Lower lobe of right lung (tissue), 2 donors: ENCODE results near the gene ITM2C. TPM values are rescaled to one million over a fixed set of nuclear protein-coding genes. Genes with fewer than 3 reads are reported as not detected.

ENCODE experiments used
- ATAC-seq, 2 donors: fragments of 200-7000 bp; cut with Tn5 transposase; one replicate each; pipeline ENCODE4 v1.9.1; 2020 to 2022; ENCODE audit warnings: mild to moderate bottlenecking in 2 of 2, moderate library complexity in 2 of 2
- DNase-seq: peaks from one replicate; pipeline ENCODE4 v3.0.0-alpha.2; 2020
- H3K27ac ChIP-seq: fragments of 200-600 bp; one replicate; pipeline ENCODE4 v1.8.0; 2022
- H3K27me3 ChIP-seq: fragments of 200-600 bp; one replicate; pipeline ENCODE4 v1.8.0; 2022; ENCODE audit warnings: low read depth
- H3K36me3 ChIP-seq: fragments of 200-600 bp; one replicate; pipeline ENCODE4 v1.8.0; 2022; ENCODE audit warnings: mild to moderate bottlenecking
- H3K4me1 ChIP-seq: fragments of 200-600 bp; one replicate; pipeline ENCODE4 v1.8.0; 2022
- H3K4me3 ChIP-seq: fragments of 200-600 bp; one replicate; pipeline ENCODE4 v1.8.0; 2022; ENCODE audit warnings: mild to moderate bottlenecking
- H3K9me3 ChIP-seq: fragments of 200-600 bp; one replicate; pipeline ENCODE4 v1.8.0; 2022
- intact Hi-C: fragments of 100-400 bp; cut with DNase I; formaldehyde crosslinking; loops from one replicate; pipeline ENCODE4 v1.11.0; 2022
- long read RNA-seq: library from polyadenylated mRNA; unstranded; transcript quantifications from one replicate; pipeline ENCODE4 v2.0.0, GENCODE V29; 2021
- total RNA-seq: library from RNA; stranded (reverse); fragmentation: NEBNext Ultra II Directional; extraction: Animal tissue kit (Norgen Biotek cat#: 25700); gene quantifications from one replicate; pipeline ENCODE4 v1.2.1, GENCODE V29; 2021
- TF ChIP-seq, protein P1 (sequence below): fragments of 200-600 bp; IDR thresholded peaks from one replicate; pipeline ENCODE4 v1.8.0; 2022; ENCODE audit warnings: antibody characterized with exemption, mild to moderate bottlenecking
- donor health status: DM: no; HTN: yes; CAD: no; lungs with severe emphysema.

Gene ITM2C
- total RNA-seq: 27.6 TPM
- long read RNA-seq, transcript ITM2C-202 (6 exons, 2,078 nt): major isoform, 68 of 104 reads
- long read RNA-seq, partial matches to known transcripts: 17 of 104 reads
- long read RNA-seq, other reads (novel, unspliced or antisense): 12 of 104 reads

DNA sequence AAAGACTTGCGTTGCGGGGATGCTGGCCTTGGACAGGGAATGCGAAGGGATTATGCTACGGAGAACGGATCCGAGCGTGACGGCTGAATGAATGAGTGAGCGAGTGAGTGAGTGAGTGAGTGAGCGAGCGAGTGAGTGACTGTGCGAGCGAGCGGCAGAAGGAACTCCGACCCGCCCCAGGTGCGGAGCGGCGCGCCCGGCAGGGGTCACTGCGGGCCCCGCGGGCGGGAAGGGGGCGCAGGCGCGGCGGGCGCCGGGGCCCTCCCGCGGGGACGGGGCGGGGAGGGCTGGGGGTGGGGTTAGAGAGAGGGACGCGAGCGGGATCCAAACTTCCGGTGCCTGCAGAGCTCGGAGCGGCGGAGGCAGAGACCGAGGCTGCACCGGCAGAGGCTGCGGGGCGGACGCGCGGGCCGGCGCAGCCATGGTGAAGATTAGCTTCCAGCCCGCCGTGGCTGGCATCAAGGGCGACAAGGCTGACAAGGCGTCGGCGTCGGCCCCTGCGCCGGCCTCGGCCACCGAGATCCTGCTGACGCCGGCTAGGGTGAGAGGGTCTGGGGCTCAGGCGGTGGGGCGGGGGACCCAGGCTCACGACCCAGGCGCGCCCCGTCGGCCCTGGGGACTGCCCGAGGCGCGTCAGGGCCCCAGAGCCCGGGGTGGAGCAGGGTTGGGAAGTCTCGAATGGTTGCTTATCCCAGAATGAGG lies at the start of gene ITM2C:
TSS of gene ITM2C (plus strand) at position 338 of the 702 bp plus-strand sequence. CDS start at position 422, 84 bp downstream.
- Histone ChIP-seq H3K27me3 (peaks cover 32% of the 10 kb centered on the region), H3K4me1 (peaks cover 21% of the 10 kb centered on the region)
- intact Hi-C loops: no loop called here

GRCh38 chr2:230815088-230815487 lies 49.7 kb upstream of the ITM2C start:
- Histone ChIP-seq H3K36me3 (peaks cover 97% of the 10 kb centered on the region), H3K27me3 (no peaks in the 10 kb centered on the region), H3K9me3 (no peaks in the 10 kb centered on the region), H3K4me3 (no peak overlapping the region), H3K27ac (no peak overlapping the region), H3K4me1 (no peaks in the 10 kb centered on the region)
- intact Hi-C loops: no loop called here
- ATAC-seq (no peak), DNase-seq (no peak)
- TF ChIP-seq, protein P1, sequence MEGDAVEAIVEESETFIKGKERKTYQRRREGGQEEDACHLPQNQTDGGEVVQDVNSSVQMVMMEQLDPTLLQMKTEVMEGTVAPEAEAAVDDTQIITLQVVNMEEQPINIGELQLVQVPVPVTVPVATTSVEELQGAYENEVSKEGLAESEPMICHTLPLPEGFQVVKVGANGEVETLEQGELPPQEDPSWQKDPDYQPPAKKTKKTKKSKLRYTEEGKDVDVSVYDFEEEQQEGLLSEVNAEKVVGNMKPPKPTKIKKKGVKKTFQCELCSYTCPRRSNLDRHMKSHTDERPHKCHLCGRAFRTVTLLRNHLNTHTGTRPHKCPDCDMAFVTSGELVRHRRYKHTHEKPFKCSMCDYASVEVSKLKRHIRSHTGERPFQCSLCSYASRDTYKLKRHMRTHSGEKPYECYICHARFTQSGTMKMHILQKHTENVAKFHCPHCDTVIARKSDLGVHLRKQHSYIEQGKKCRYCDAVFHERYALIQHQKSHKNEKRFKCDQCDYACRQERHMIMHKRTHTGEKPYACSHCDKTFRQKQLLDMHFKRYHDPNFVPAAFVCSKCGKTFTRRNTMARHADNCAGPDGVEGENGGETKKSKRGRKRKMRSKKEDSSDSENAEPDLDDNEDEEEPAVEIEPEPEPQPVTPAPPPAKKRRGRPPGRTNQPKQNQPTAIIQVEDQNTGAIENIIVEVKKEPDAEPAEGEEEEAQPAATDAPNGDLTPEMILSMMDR: no peak

More for the DNA sequence above, at the start of gene ITM2C:
- ATAC-seq (peak; percentile 83 to 86), DNase-seq (peak; percentile 69)
- H3K36me3 ChIP-seq: no peaks in the 10 kb centered on the region
- TF ChIP-seq, protein P1: peak; percentile 29
- peak within 1 kb of the TSS; percentile 72 for H3K4me3 ChIP-seq
- H3K9me3 ChIP-seq: no peaks in the 10 kb centered on the region
- peak within 1 kb of the TSS; percentile 60 for H3K27ac ChIP-seq

GRCh38 chr2:230816735-230817134 lies 48.0 kb upstream of the ITM2C start:
- no peak overlapping the region for H3K4me3 ChIP-seq
- ATAC-seq (peak; percentile 19 to 36), DNase-seq (no peak)
- no peak overlapping the region for H3K27ac ChIP-seq
- H3K9me3 ChIP-seq: no peaks in the 10 kb centered on the region
- H3K36me3 ChIP-seq: peaks cover 94% of the 10 kb centered on the region
- TF ChIP-seq, protein P1: no peak
- intact Hi-C loops: no loop called here
- no peaks in the 10 kb centered on the region for H3K27me3 ChIP-seq
- H3K4me1 ChIP-seq: no peaks in the 10 kb centered on the region

DNA sequence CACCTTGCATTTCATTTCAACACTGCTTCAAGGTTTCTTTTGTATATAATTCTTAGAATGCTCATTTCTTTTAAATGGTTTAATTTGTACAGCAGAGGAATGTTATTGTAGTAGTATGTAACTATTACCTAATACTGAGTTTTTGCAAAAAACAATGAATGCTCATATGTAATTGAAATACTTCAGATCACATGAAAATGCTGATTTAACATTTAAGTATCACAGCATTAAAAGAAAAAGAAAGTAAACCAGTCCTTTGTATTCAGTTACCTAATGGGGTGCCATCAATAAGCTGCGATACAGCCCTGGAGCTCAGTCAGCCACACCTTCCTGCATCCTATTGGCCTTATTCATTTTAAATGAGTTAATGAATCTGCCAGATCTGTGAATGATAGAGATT lies 45.3 kb upstream of the ITM2C start:
- ATAC-seq (no peak), DNase-seq (no peak)
- intact Hi-C loops: no loop called here
- H3K36me3 ChIP-seq: peaks cover 73% of the 10 kb centered on the region
- TF ChIP-seq, protein P1: no peak
- H3K27me3 ChIP-seq: no peaks in the 10 kb centered on the region
- no peaks in the 10 kb centered on the region for H3K9me3 ChIP-seq
- H3K4me1 ChIP-seq: peaks cover 4% of the 10 kb centered on the region
- no peak overlapping the region for H3K4me3 ChIP-seq
- H3K27ac ChIP-seq: no peak overlapping the region

GRCh38 chr2:230821261-230821990 lies 43.3 kb upstream of the ITM2C start:
- TF ChIP-seq, protein P1: no peak
- H3K9me3 ChIP-seq: no peaks in the 10 kb centered on the region
- ATAC-seq: no peak
- H3K36me3 ChIP-seq: peaks cover 55% of the 10 kb centered on the region
- intact Hi-C loops: no loop called here
- DNase-seq: no peak
- H3K27me3 ChIP-seq: peaks cover 10% of the 10 kb centered on the region
- no peak overlapping the region for H3K4me3 ChIP-seq
- no peak overlapping the region for H3K27ac ChIP-seq
- H3K4me1 ChIP-seq: peaks cover 7% of the 10 kb centered on the region
